ENCODE results near the gene KIRREL3.

KIRREL3 gene

GRCh38 chr11:126716456-126717083 lies 284.0 kb downstream of the KIRREL3 start:
- DNase-seq, result peak in 35 of 51 donors; percentile 11 to 77 (median 40)

DNA sequence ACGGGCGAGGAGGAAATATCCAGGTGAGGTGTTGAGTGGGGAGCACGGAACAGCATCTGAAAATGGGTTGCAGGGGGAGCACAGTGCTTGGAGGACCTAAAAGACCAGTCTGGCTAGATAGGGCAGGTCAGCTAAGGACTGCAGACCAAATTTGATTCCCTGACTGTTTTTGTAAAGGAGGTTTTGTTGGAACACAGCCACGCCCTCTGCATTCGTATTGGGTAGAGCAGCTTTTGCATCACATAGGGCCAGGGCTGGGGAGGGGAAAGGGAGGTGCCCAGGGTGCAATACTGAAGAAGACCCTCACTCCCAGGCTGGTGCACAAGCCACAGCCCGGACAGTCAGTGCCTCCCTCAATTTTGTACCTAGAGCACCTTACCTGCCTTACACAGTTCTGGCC lies 286.8 kb downstream of the KIRREL3 start:
- DNase-seq, result no peak

DNA sequence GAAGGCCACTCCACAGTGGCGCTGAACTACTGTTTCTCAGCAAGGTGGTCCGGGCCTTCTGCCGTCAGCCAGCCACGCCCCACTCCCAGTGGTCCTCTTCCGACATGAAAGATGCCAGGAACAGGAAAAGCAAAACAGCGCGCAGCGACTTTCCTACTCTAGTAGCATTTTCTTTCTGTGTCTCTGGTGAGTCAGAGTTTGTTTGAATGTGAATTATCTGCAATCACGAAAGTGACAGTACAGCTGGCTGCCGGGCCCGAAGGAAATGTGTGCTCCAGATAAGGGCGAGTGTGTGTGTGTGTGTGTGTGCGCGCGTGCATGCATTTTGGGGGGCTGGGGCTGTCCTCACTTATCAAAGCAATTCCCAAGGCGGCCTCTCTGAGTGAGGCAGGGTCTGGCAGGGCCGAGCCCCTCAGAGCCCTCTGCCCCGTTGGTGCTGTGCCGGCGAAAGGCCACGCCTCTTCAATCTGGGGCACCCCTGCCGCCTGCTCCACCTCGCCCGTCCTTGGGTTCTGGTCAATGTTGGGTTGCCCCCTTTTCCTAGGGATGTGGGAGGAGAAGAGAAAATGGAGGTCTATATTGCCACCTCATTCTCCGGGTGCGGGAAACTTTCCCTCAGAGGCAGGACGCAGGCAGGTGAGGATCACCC lies 288.5 kb downstream of the KIRREL3 start:
- DNase-seq, result peak in 1 of 51 donors; percentile 52

DNA sequence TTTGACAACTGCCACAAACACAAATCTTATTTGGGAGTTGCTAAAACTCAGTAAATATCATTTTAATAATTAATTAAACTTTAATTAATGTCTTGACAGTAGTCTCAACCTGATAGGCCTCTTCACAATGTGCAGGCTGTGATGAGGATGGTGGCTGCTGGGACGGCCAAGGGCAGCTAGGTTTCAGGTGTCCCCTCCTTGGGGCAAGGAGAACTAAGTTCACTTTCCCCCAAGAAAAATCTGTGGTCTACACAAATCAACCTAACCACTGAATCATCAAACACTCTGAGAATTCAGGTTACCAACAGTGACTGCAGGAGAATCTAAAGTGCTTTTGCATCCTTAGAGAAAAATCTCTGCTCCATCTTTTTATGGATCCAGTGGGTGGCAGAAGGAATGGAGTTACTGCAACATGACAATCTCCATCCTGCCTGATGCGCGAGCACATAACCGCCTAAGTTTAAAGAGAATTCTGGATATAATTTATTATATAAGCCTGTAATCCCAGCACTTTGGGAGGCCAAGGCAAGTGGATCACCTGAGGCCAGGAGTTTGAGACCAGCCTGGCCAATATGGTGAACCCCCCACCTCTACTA lies 289.7 kb downstream of the KIRREL3 start:
- DNase-seq, result no peak

- DNase-seq, result no peak
Measured at GRCh38 chr11:126707498-126707897, 293.1 kb downstream of the KIRREL3 start.

GRCh38 chr11:126704096-126704495 lies 296.5 kb downstream of the KIRREL3 start:
- no peak for DNase-seq

DNA sequence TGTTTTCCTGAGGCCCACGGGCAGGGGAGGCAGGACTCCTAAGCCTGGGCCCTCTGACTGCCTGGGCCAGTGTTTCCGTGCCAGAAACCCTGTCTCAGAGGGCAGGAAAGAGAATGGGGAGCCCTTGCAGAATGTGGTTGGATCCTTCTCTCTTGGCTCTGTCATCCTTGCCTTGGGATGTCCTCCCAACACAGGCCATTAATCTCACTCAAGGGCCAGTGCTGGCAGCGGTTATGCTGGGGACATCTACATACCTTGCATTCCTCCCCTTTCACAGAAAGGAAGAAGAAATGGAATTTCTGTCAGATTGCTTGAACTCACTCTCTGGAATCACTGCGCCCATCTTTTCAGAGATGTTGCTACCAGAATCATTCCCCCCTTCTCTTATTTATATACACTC lies 296.9 kb downstream of the KIRREL3 start:
- DNase-seq, result no peak

DNA sequence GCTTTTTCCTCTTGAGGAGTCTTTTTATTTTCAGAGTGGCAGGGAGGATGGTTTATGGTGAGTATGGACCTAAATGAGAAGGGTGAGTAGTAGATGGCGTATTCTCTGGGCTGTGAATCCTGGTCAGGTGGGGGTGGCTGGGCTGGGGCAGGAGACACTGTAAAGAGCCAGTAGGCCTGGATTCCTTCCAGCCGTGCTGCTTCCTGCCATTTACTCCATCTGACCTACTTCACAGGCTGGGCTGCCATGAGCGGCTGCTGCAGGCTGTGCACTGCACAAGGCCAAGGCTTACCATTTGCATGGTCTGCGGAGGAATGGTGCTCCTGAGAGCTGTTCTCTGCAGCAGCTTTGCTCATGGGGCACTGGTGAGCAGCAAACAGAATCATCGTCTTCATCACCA lies 297.6 kb downstream of the KIRREL3 start:
- peak in 26 of 51 donors; percentile 5 to 69 (median 38) for DNase-seq

DNA sequence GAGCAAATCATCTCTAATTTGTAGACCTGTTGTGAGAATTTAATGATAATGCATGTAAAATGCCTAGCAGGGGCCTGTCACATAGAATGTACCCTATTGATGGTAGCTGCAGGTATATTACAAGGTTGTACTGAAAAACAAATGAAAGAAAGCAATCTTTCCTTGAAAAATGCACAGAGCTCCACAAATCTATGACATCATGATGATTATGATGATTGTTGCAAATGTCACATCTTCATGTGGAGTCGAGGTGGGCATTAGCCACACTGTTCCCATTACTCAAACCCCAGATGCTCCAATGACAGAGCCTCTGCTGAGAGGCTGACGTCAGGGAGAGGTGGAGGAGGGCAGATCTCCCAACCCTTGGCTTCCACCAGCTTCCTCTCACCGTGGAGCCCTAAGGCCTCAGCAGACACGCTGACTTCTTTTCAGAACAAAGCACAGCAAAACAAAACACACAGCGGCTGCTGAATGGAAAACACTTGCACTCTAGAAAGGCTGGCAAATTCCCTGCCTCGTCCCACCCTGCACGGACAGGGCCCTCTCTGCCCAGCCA lies 298.3 kb downstream of the KIRREL3 start:
- DNase-seq, result peak in 2 of 51 donors; percentile 26 to 33

DNA sequence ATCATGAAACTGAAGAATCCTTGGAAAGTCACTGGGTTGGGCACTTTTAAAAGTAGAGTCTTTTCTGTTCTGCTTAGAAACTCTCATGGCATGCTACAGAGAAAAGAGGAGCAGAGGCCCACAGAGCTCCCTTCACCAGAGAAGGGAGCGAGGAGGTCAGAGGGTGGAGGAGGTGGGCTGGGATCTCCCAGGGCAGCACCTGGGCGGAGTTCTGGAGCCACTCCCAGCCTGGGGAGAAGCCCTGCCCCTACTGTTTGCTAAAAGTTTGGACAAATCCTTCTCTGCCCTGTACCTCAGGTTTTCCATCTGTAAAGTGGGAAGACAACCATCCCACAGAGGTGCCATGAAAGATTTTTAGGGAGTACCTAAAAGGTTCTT lies 299.1 kb downstream of the KIRREL3 start:
- no peak for DNase-seq

- DNase-seq, result peak in 9 of 51 donors; percentile 17 to 68 (median 30)
Measured at GRCh38 chr11:126700768-126701519, 299.6 kb downstream of the KIRREL3 start.

GRCh38 chr11:126698576-126698975 lies 302.0 kb downstream of the KIRREL3 start:
- no peak for DNase-seq

DNA sequence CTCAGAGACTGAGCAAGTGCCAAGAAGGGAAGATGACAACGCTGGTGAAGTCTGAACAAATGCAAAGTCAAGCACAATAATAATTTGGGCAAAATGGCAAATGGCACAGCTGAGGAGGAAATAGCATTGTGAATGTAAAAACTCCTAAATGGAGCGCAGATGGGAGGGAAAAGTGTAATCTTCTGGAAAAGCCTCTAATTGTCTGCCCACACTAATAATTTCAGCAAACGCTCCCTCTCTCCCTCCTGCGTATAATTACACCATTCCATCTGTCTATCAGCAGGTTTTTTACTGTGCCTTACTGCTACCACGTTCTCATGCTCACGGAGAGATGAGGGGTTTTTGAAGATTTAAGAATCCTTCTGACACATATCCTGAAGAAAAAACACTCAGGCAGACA lies 302.6 kb downstream of the KIRREL3 start:
- peak in 1 of 51 donors; percentile 78 for DNase-seq

GRCh38 chr11:126696982-126697381 lies 303.6 kb downstream of the KIRREL3 start:
- DNase-seq, result no peak

DNA sequence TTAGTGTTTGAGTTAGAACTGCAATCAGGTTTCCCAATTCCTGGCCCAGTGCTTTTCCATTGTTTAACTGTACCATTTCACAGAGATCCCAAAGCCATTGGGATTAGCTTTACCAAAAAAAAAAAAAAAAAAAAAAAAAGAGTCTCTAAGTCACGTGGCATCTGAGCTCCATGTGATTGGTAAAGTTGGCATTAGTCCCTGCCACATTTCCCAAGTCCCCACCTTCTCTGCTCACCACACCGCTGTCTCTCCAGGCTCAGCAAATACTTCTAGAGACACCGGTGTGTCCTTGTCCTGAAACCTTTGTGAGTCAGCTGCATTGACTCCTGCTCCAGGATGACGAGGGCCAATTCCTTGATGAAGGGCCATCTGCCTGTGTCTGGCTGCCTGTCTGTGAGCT lies 305.3 kb downstream of the KIRREL3 start:
- no peak for DNase-seq

DNA sequence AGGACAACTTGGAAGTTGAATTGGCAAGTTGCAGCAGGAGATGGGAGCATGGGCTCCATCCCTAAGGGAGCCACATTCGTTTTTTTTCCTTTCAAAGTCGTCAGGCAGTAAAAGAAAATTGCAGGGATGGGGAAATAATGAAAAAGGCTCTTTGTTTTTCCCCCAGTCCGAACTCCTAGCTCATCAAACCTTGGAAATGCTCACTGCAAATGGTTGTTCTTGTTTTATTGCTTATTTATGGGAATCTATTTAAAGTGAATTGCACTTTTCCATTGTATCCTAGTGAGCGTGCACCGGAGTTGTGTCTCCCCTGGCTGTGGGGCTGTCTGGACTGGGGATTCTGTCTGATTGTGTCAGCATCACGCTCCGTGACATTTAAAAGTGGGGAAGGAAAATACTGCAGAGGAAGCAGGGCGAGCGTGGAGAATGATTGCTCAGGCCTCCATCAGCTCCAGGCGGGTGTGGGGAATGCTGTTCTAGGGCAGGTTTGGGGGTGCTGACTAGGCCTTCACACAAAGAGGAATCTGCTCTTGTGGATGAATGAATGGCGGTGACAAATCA lies 306.4 kb downstream of the KIRREL3 start:
- no peak for DNase-seq

- DNase-seq, result no peak
Measured at GRCh38 chr11:126687477-126687876, 313.1 kb downstream of the KIRREL3 start.

DNA sequence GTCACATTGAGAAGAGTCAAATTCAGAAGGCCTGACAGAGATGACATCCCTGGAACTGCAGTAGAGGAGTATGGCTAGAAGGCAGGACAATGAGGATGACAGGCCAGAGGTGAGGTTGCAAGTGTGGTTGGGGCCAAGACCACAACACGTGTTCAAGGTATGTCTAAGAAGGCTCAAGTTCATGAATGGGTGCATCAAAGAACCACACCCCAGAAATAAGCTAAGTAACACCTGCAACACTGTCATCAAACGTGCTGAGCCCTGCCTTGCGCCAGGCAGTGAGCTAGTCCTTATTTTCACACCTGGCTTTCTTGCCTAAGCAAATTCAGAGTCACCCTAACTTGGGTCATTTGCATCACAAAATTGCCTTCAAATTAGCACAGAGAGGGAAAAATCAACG lies 313.6 kb downstream of the KIRREL3 start:
- no peak for DNase-seq

DNA sequence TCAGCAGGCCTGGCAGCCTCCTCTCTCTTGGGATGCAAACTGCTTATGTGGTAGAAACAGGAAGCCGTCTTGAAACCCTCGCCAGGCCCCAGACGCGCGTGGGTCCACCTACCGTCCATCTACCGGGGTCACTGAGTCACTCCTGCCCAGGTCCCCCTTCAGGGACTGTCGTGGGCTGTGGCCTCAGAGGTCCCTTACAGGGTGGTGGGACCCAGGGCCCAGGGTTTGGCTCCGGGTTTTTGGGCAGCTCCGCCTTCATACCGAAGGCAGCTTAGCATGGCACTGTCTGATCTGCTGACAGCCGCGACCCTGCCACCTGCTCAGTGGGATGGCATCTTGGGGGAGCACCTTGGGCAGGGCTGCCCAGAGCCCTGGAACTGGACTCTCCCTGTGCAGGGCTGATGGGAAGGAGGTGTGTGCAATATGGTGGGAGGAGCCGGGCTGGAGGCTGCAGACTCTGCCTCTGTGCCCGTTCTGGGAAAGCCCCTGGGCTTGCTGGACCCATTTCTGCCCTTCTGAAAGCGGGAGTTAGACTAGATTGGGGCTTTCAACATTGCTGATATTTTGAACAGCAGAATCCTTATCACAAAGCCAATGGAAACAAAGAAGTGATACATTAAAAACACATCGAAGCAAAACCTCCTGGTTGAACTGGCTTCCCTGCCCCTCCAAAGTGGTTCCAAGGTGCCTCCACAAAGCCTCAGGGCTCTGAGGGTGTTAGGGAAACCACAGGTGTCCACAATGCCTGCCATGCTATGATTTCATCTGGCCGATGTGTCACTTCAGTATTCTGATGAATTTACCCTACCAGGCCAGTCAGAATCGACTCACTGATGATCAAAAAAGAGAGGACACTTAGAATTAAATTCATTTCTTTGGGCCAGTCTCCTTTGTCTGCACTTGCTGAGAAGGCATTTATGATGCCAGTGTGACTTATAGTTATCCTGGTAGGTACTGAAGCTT lies 316.5 kb downstream of the KIRREL3 start:
- DNase-seq, result no peak

- DNase-seq, result no peak
Measured at GRCh38 chr11:126682590-126682989, 318.0 kb downstream of the KIRREL3 start.
